CD4-positive, alpha-beta T cell (primary cell): ENCODE measurements around the gene SIDT2. TPM values are rescaled to one million over a fixed set of nuclear protein-coding genes. Genes with fewer than 3 reads are reported as not detected.

Source experiments
- ATAC-seq: fragments of 200-7000 bp; cut with Tn5 transposase; one replicate; pipeline ENCODE4 v1.10.0; 2022; ENCODE audit warnings: mild to moderate bottlenecking; ENCODE audit not compliant: poor library complexity
- CTCF ChIA-PET: fragments of 350-600 bp; sonication (Branson Sonifier 250); formaldehyde crosslinking; loops from one replicate; lab custom pipeline; 2021; ENCODE audit warnings: antibody characterized with exemption, inconsistent platforms; lab: Charles Lee
- POLR2A ChIA-PET: fragments of 350-600 bp; sonication (Branson Sonifier 250); formaldehyde crosslinking; loops from one replicate; lab custom pipeline; 2021; ENCODE audit warnings: antibody characterized with exemption, inconsistent platforms; lab: Charles Lee
- DNase-seq, 14 experiments: peaks; one replicate each; pipeline ENCODE4 v3.0.0-alpha.2; 2013 to 2020; ENCODE audit warnings: mixed read lengths in 2 of 14
- H3K27ac ChIP-seq, 2 donors: one replicate each; pipeline versions ENCODE4 v1.5.1 to v1.7.0; 2013; ENCODE audit warnings: low read length in 2 of 2, low read depth in 1 of 2, mild to moderate bottlenecking in 1 of 2
- H3K27me3 ChIP-seq, 2 experiments: 1 replicate in 1 of 2; 2 replicates in 1 of 2; pipeline versions ENCODE4 v1.6.1 to v1.7.0; 2013; ENCODE audit warnings: low read length in 2 of 2, control low read depth in 1 of 2, mild to moderate bottlenecking in 1 of 2, moderate library complexity in 1 of 2; ENCODE audit not compliant: insufficient read depth in 2 of 2, control insufficient read depth in 1 of 2
- H3K36me3 ChIP-seq: one replicate; pipeline ENCODE4 v1.6.1; 2013; ENCODE audit warnings: low read length, control low read depth; ENCODE audit not compliant: insufficient read depth
- H3K4me1 ChIP-seq: one replicate; pipeline ENCODE4 v1.6.1; 2013; ENCODE audit warnings: low read length, control low read depth; ENCODE audit not compliant: insufficient read depth
- H3K4me3 ChIP-seq: one replicate; pipeline ENCODE4 v1.5.1; 2013; ENCODE audit warnings: mild to moderate bottlenecking, low read length, moderate library complexity
- H3K9me3 ChIP-seq, 2 experiments: 1 replicate in 1 of 2; 2 replicates in 1 of 2; pipeline versions ENCODE4 v1.6.1 to v1.7.0; 2013; ENCODE audit warnings: low read length in 2 of 2, mild to moderate bottlenecking in 2 of 2, control low read depth in 1 of 2, moderate library complexity in 1 of 2; ENCODE audit not compliant: control insufficient read depth in 1 of 2, insufficient read depth in 1 of 2
- H3K27ac Mint-ChIP-seq: one replicate; pipeline ENCODE4 v1.8.0; 2020; ENCODE audit warnings: mixed read lengths
- H3K27me3 Mint-ChIP-seq: one replicate; pipeline ENCODE4 v1.8.0; 2021; ENCODE audit warnings: mixed read lengths
- H3K36me3 Mint-ChIP-seq: one replicate; pipeline ENCODE4 v1.8.0; 2021; ENCODE audit warnings: low read depth, mixed read lengths
- H3K4me1 Mint-ChIP-seq: one replicate; pipeline ENCODE4 v1.8.0; 2021; ENCODE audit warnings: low read depth, mixed read lengths
- H3K4me3 Mint-ChIP-seq: one replicate; pipeline ENCODE4 v1.8.0; 2020; ENCODE audit warnings: mild to moderate bottlenecking, mixed read lengths
- H3K9me3 Mint-ChIP-seq: one replicate; pipeline ENCODE4 v1.8.0; 2020; ENCODE audit warnings: mixed read lengths
- intact Hi-C, 2 experiments: fragments of 100-400 bp; cut with DNase I in 1 of 2; cut with micrococcal nuclease in 1 of 2; formaldehyde crosslinking; loops; one replicate each; pipeline versions ENCODE4 v1.15.1 to v1.9.0; 2023 to 2025; cut with DNase I, micrococcal nuclease
- total RNA-seq, 174 experiments: library from RNA in 2 of 174; stranded (reverse) in 2 of 174; gene quantifications; one replicate each; pipeline ENCODE4 v1.2.3 and lab custom pipeline; 2021 to 2026
- TF ChIP-seq, protein P1 (sequence below): fragments of 200-600 bp; IDR thresholded peaks from one replicate; pipeline ENCODE4 v1.8.0; 2022; ENCODE audit warnings: antibody characterized with exemption, mild to moderate bottlenecking

The SIDT2 gene
- total RNA-seq, 2 experiments from 2014 or later: 197 to 200 TPM

DNA sequence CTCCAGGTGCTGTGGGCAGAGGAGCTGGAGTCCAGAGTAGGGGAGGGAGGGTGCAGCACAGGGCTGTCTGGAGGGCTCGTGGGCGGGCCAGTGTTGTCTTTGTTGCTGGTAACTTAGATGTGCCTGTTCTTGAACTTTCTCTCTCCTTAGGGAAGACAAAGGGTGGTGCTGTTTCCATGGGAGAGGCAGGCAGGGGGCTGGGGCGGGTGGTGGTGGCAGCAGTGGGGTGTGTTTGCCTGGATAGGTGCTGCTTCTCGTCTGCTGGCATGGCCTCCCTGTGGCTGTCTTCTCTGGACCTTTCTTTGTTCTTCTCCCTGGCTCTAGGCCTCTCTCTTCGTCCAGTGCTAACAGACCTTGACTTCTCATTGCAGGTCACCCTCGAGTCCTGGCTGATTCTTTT lies 8.5 kb downstream of the SIDT2 start:
- Histone ChIP-seq H3K4me3 (no peak overlapping the region), H3K27ac (no peak overlapping the region), H3K36me3 (peaks cover 46% of the 10 kb centered on the region), H3K9me3 (no peaks in the 10 kb centered on the region), H3K27me3 (no peaks in the 10 kb centered on the region), H3K4me1 (peaks cover 2% of the 10 kb centered on the region)
- ChIA-PET CTCF (no interaction called here), POLR2A (no interaction called here)
- DNase-seq: peak in 1 of 14 experiments; percentile 10
- no peaks in the 10 kb centered on the region for H3K9me3 Mint-ChIP-seq
- no peak overlapping the region for H3K4me3 Mint-ChIP-seq
- intact Hi-C loops: no loop called here
- H3K27me3 Mint-ChIP-seq: no peaks in the 10 kb centered on the region
- H3K36me3 Mint-ChIP-seq: peaks cover 32% of the 10 kb centered on the region
- H3K4me1 Mint-ChIP-seq: no peaks in the 10 kb centered on the region
- TF ChIP-seq, protein P1, sequence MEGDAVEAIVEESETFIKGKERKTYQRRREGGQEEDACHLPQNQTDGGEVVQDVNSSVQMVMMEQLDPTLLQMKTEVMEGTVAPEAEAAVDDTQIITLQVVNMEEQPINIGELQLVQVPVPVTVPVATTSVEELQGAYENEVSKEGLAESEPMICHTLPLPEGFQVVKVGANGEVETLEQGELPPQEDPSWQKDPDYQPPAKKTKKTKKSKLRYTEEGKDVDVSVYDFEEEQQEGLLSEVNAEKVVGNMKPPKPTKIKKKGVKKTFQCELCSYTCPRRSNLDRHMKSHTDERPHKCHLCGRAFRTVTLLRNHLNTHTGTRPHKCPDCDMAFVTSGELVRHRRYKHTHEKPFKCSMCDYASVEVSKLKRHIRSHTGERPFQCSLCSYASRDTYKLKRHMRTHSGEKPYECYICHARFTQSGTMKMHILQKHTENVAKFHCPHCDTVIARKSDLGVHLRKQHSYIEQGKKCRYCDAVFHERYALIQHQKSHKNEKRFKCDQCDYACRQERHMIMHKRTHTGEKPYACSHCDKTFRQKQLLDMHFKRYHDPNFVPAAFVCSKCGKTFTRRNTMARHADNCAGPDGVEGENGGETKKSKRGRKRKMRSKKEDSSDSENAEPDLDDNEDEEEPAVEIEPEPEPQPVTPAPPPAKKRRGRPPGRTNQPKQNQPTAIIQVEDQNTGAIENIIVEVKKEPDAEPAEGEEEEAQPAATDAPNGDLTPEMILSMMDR: no peak
- no peak for ATAC-seq
- no peak overlapping the region for H3K27ac Mint-ChIP-seq

GRCh38 chr11:117187428-117187798 lies 8.9 kb downstream of the SIDT2 start:
- no peak overlapping the region for H3K27ac ChIP-seq
- Mint-ChIP-seq H3K27me3 (no peaks in the 10 kb centered on the region), H3K4me3 (no peak overlapping the region), H3K9me3 (no peaks in the 10 kb centered on the region), H3K4me1 (no peaks in the 10 kb centered on the region), H3K27ac (no peak overlapping the region), H3K36me3 (peaks cover 32% of the 10 kb centered on the region)
- CTCF ChIA-PET: no interaction called here
- TF ChIP-seq, protein P1: no peak
- H3K36me3 ChIP-seq: peaks cover 44% of the 10 kb centered on the region
- no peak for DNase-seq
- H3K4me3 ChIP-seq: no peak overlapping the region
- no peak for ATAC-seq
- no peaks in the 10 kb centered on the region for H3K27me3 ChIP-seq
- H3K9me3 ChIP-seq: no peaks in the 10 kb centered on the region
- H3K4me1 ChIP-seq: peaks cover 2% of the 10 kb centered on the region
- intact Hi-C loops: no loop called here
- POLR2A ChIA-PET: no interaction called here

DNA sequence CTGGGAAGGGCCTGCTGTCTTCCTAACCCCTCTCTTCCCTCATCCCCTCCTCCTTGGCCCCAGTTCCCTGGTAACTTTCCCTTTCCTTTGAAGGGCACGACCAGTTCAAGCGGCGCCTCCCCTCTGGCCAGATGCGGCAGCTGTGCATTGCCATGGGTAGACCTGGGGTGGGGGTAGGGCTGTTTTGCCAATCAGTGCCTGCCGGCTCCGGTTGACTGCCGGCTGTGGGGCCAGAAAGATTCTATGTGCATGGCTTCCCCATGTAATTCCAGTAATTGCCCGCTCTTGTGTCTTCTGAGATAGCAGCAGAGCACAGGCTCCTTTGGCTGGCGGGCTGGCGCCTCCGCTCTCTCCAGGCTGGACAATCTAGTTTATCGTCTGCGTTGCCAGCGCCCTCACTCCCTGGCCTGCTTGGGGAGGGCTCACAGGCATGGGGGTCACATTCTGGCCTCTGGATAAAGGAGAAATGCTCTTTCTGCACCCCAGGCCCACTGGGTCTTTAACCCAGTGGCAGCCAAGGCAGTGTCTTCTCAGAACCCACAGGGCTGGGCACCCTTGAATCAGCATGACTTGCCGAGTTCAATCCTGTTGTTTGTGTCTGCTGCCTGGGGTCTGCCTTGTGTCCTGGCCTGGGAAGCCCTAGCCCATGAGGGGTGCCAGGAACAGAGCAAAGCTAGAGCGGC lies 9.4 kb downstream of the SIDT2 start:
- Histone ChIP-seq H3K4me3 (no peak overlapping the region), H3K4me1 (peaks cover 2% of the 10 kb centered on the region), H3K9me3 (no peaks in the 10 kb centered on the region), H3K36me3 (peaks cover 38% of the 10 kb centered on the region), H3K27me3 (no peaks in the 10 kb centered on the region), H3K27ac (no peak overlapping the region)
- H3K27ac Mint-ChIP-seq: no peak overlapping the region
- ATAC-seq: no peak
- ChIA-PET CTCF (no interaction called here), POLR2A (interaction anchor here (0.6 to 1.1 kb wide), 2 partner anchors 8 to 11 kb away, joined by 3 to 4 read pairs; partner anchors contain the start of gene TAGLN)
- H3K36me3 Mint-ChIP-seq: peaks cover 36% of the 10 kb centered on the region
- H3K27me3 Mint-ChIP-seq: no peaks in the 10 kb centered on the region
- H3K4me3 Mint-ChIP-seq: no peak overlapping the region
- H3K9me3 Mint-ChIP-seq: no peaks in the 10 kb centered on the region
- no peaks in the 10 kb centered on the region for H3K4me1 Mint-ChIP-seq
- intact Hi-C loops: no loop called here
- TF ChIP-seq, protein P1: no peak
- DNase-seq: peak in 1 of 14 experiments; percentile 15
